Activated naive CD8-positive, alpha-beta T cell treated with anti-CD3 and anti-CD28 coated beads, Interleukin-2, amount 50 U/mL, for 24 hours (primary cell): Measurements from ENCODE around the gene RPS5.
A peak's percentile ranks its signal among the peaks of the same experiment; 100 is the strongest.

Experiments used
- ATAC-seq: fragments of 150-1000 bp; cut with Tn5 transposase; one replicate; pipeline ENCODE4 v1.10.0; 2021
- DNase-seq: peaks from one replicate; pipeline ENCODE4 v3.0.0; 2021
- H3K27ac Mint-ChIP-seq: one replicate; pipeline ENCODE4 v1.8.0; 2021; ENCODE audit warnings: mild to moderate bottlenecking, mixed read lengths
- H3K27me3 Mint-ChIP-seq: one replicate; pipeline ENCODE4 v1.8.0; 2021; ENCODE audit warnings: mixed read lengths
- H3K36me3 Mint-ChIP-seq: one replicate; pipeline ENCODE4 v1.8.0; 2021; ENCODE audit warnings: low read depth, mixed read lengths
- H3K4me1 Mint-ChIP-seq: one replicate; pipeline ENCODE4 v1.8.0; 2021; ENCODE audit warnings: mixed read lengths
- H3K4me3 Mint-ChIP-seq: one replicate; pipeline ENCODE4 v1.8.0; 2021; ENCODE audit warnings: mild to moderate bottlenecking, moderate library complexity, mixed read lengths
- H3K9me3 Mint-ChIP-seq: one replicate; pipeline ENCODE4 v1.8.0; 2021; ENCODE audit warnings: mixed read lengths

RPS5 gene

GRCh38 chr19:58353717-58354477 lies 33.2 kb upstream of the RPS5 start:
- no peaks in the 10 kb centered on the region for H3K9me3 Mint-ChIP-seq
- no peak overlapping the region for H3K27ac Mint-ChIP-seq
- peaks cover 17% of the 10 kb centered on the region for H3K4me1 Mint-ChIP-seq
- H3K36me3 Mint-ChIP-seq = peaks cover 12% of the 10 kb centered on the region
- no peak for DNase-seq
- ATAC-seq = no peak
- no peak overlapping the region for H3K4me3 Mint-ChIP-seq
- no peaks in the 10 kb centered on the region for H3K27me3 Mint-ChIP-seq

- H3K27ac Mint-ChIP-seq = no peak overlapping the region
- no peaks in the 10 kb centered on the region for H3K27me3 Mint-ChIP-seq
- peaks cover 10% of the 10 kb centered on the region for H3K36me3 Mint-ChIP-seq
- DNase-seq (no peak), ATAC-seq (no peak)
- H3K9me3 Mint-ChIP-seq = no peaks in the 10 kb centered on the region
- peaks cover 14% of the 10 kb centered on the region for H3K4me1 Mint-ChIP-seq
- H3K4me3 Mint-ChIP-seq = no peak overlapping the region
Observed at GRCh38 chr19:58354478-58355030, 32.5 kb upstream of the RPS5 start.

- Mint-ChIP-seq H3K9me3 (no peaks in the 10 kb centered on the region), H3K4me1 (peaks cover 12% of the 10 kb centered on the region), H3K27ac (no peak overlapping the region), H3K4me3 (no peak overlapping the region), H3K27me3 (no peaks in the 10 kb centered on the region), H3K36me3 (peaks cover 7% of the 10 kb centered on the region)
- no peak for ATAC-seq
- no peak for DNase-seq
Observed at GRCh38 chr19:58355215-58355796, 31.8 kb upstream of the RPS5 start.

- Mint-ChIP-seq H3K4me1 (peaks cover 12% of the 10 kb centered on the region), H3K36me3 (peaks cover 4% of the 10 kb centered on the region), H3K9me3 (no peaks in the 10 kb centered on the region), H3K27me3 (no peaks in the 10 kb centered on the region), H3K27ac (no peak overlapping the region), H3K4me3 (no peak overlapping the region)
- ATAC-seq (peak; percentile 45), DNase-seq (peak; percentile 32)
Observed at GRCh38 chr19:58355908-58356765, 30.9 kb upstream of the RPS5 start.

GRCh38 chr19:58356766-58357480 lies 30.1 kb upstream of the RPS5 start:
- DNase-seq = no peak
- Mint-ChIP-seq H3K9me3 (no peaks in the 10 kb centered on the region), H3K4me1 (peaks cover 20% of the 10 kb centered on the region), H3K27ac (no peak overlapping the region), H3K36me3 (peaks cover 4% of the 10 kb centered on the region), H3K4me3 (no peak overlapping the region), H3K27me3 (no peaks in the 10 kb centered on the region)
- ATAC-seq = no peak

- ATAC-seq (no peak), DNase-seq (no peak)
- no peaks in the 10 kb centered on the region for H3K27me3 Mint-ChIP-seq
- H3K9me3 Mint-ChIP-seq = no peaks in the 10 kb centered on the region
- no peak overlapping the region for H3K27ac Mint-ChIP-seq
- no peak overlapping the region for H3K4me3 Mint-ChIP-seq
- H3K4me1 Mint-ChIP-seq = peaks cover 23% of the 10 kb centered on the region
- peaks cover 2% of the 10 kb centered on the region for H3K36me3 Mint-ChIP-seq
Observed at GRCh38 chr19:58357481-58358145, 29.5 kb upstream of the RPS5 start.

- H3K9me3 Mint-ChIP-seq = no peaks in the 10 kb centered on the region
- DNase-seq (peak; percentile 73), ATAC-seq (peak; percentile 41)
- peaks cover 2% of the 10 kb centered on the region for H3K36me3 Mint-ChIP-seq
- H3K4me3 Mint-ChIP-seq = peak overlapping the region; percentile 97
- H3K4me1 Mint-ChIP-seq = peaks cover 20% of the 10 kb centered on the region
- H3K27me3 Mint-ChIP-seq = no peaks in the 10 kb centered on the region
- H3K27ac Mint-ChIP-seq = peak overlapping the region; percentile 99
Observed at GRCh38 chr19:58361900-58362271, 25.2 kb upstream of the RPS5 start.

GRCh38 chr19:58362272-58362994 lies 24.6 kb upstream of the RPS5 start, which contains the start of gene ZNF497:
TSS of gene ZNF497 (minus strand) at chr19:58362751. CDS start at chr19:58357635, 5,116 bp downstream.
- Mint-ChIP-seq H3K36me3 (peaks cover 3% of the 10 kb centered on the region), H3K27ac (peak within 1 kb of the TSS; percentile 99), H3K4me1 (peaks cover 18% of the 10 kb centered on the region), H3K9me3 (no peaks in the 10 kb centered on the region), H3K27me3 (no peaks in the 10 kb centered on the region), H3K4me3 (peak within 1 kb of the TSS; percentile 97)
- DNase-seq (peak; percentile 98), ATAC-seq (peak; percentile 94)

- H3K4me3 Mint-ChIP-seq = peak overlapping the region; percentile 32
- no peak for ATAC-seq
- H3K9me3 Mint-ChIP-seq = no peaks in the 10 kb centered on the region
- no peak for DNase-seq
- no peak overlapping the region for H3K27ac Mint-ChIP-seq
- no peaks in the 10 kb centered on the region for H3K27me3 Mint-ChIP-seq
- peaks cover 3% of the 10 kb centered on the region for H3K36me3 Mint-ChIP-seq
- peaks cover 18% of the 10 kb centered on the region for H3K4me1 Mint-ChIP-seq
Observed at GRCh38 chr19:58364146-58364545, 22.9 kb upstream of the RPS5 start.

- DNase-seq (no peak), ATAC-seq (no peak)
- Mint-ChIP-seq H3K4me3 (no peak overlapping the region), H3K36me3 (peaks cover 3% of the 10 kb centered on the region), H3K27ac (no peak overlapping the region), H3K4me1 (peaks cover 9% of the 10 kb centered on the region), H3K27me3 (no peaks in the 10 kb centered on the region), H3K9me3 (no peaks in the 10 kb centered on the region)
Observed at GRCh38 chr19:58366585-58367430, 20.3 kb upstream of the RPS5 start.

- ATAC-seq = no peak
- Mint-ChIP-seq H3K9me3 (no peaks in the 10 kb centered on the region), H3K4me3 (no peak overlapping the region), H3K4me1 (peaks cover 2% of the 10 kb centered on the region), H3K36me3 (peaks cover 1% of the 10 kb centered on the region), H3K27ac (no peak overlapping the region), H3K27me3 (no peaks in the 10 kb centered on the region)
- DNase-seq = no peak
Observed at GRCh38 chr19:58367698-58368454, 19.2 kb upstream of the RPS5 start.
